Measurements from ENCODE around the gene MKKS. TPM values are rescaled to one million over a fixed set of nuclear protein-coding genes. Genes with fewer than 3 reads are reported as not detected.

The MKKS gene
- total and polyA plus RNA-seq, 2 of the 13 experiments (the other 11 are each of a cell fraction or from before 2014, with no cell fraction given), result 26.7 to 34.5 TPM

- no peak for TF ChIP-seq CEBPZ (IDR thresholded peaks at IDR 0.05; ENCODE audit: low read length)
- TF ChIP-seq ZNF20 (CRISPR knock-in tag; IDR thresholded peaks at IDR 0.05), result no peak
- TF ChIP-seq CBFB (CRISPR knock-in tag; IDR thresholded peaks at IDR 0.05), result peak; percentile 29; the same call in 1 of the 2 replicates
- no peak for TF ChIP-seq SAFB2 (CRISPR knock-in tag; IDR thresholded peaks at IDR 0.05; ENCODE audit: borderline replicate concordance, low read depth)
- TF ChIP-seq ZNF547 (CRISPR knock-in tag; IDR thresholded peaks at IDR 0.05), result 0 out of 2 replicates have a peak, but pooled peaks have one; percentile 34
- TF ChIP-seq STAT5B (CRISPR knock-in tag; IDR thresholded peaks at IDR 0.05), result no peak
- TF ChIP-seq ZNF580 (CRISPR knock-in tag; IDR thresholded peaks at IDR 0.05; ENCODE audit: borderline replicate concordance, low read depth), result no peak; the same call in 1 of the 2 replicates
- no peak for TF ChIP-seq GTF2F1 (IDR thresholded peaks at IDR 0.05; ENCODE audit: low read length)
- TF ChIP-seq ZMAT3 (CRISPR knock-in tag; conservative IDR thresholded peaks at IDR 0.05), result no peak
- TF ChIP-seq ZMYM4 (CRISPR knock-in tag; IDR thresholded peaks at IDR 0.05), result no peak
- TF ChIP-seq ZNF124 (CRISPR knock-in tag; IDR thresholded peaks at IDR 0.05), result no peak; the same call in 1 of the 2 replicates
- peak; percentile 82 for TF ChIP-seq HDAC1 (CRISPR knock-in tag; IDR thresholded peaks at IDR 0.05)
- no peak for TF ChIP-seq EZH2 (conservative IDR thresholded peaks at IDR 0.05; ENCODE audit: low read depth, low read length)
- no peak for TF ChIP-seq SP140L (CRISPR knock-in tag; IDR thresholded peaks at IDR 0.05; ENCODE audit: borderline replicate concordance)
- peak; percentile 80; the same call in 1 of the 2 replicates for TF ChIP-seq SIX1 (CRISPR knock-in tag; IDR thresholded peaks at IDR 0.05; ENCODE audit: borderline replicate concordance)
- no peak for TF ChIP-seq ZNF572 (CRISPR knock-in tag; IDR thresholded peaks at IDR 0.05)
- no peak for TF ChIP-seq ZBTB42 (CRISPR knock-in tag; IDR thresholded peaks at IDR 0.05)
- TF ChIP-seq PBX3 (CRISPR knock-in tag; IDR thresholded peaks at IDR 0.05; ENCODE audit: borderline replicate concordance), result no peak
- TF ChIP-seq MAF1 (CRISPR knock-in tag; IDR thresholded peaks at IDR 0.05; ENCODE audit: borderline replicate concordance), result no peak
- no peak for TF ChIP-seq TRIM24 (CRISPR knock-in tag; IDR thresholded peaks at IDR 0.05)
- no peak for TF ChIP-seq ZNF75D (CRISPR knock-in tag; IDR thresholded peaks at IDR 0.05; ENCODE audit: borderline replicate concordance)
- peak; percentile 20; the same call in 1 of the 2 replicates for TF ChIP-seq TFE3 (CRISPR knock-in tag; IDR thresholded peaks at IDR 0.05)
- no peak for TF ChIP-seq MBNL3 (CRISPR knock-in tag; conservative IDR thresholded peaks at IDR 0.05)
- peak; percentile 39; the same call in 1 of the 2 replicates for TF ChIP-seq HOXD1 (CRISPR knock-in tag; IDR thresholded peaks at IDR 0.05)
- no peak for TF ChIP-seq ZSCAN20 (CRISPR knock-in tag; IDR thresholded peaks at IDR 0.05; ENCODE audit: borderline replicate concordance)
- no peak for TF ChIP-seq ZNF12 (CRISPR knock-in tag; IDR thresholded peaks at IDR 0.05)
Measured at GRCh38 chr20:10367943-10368701, 65.9 kb downstream of the MKKS start (continued).

Measured in HepG2 (cell line).